AG04449 (cell line): ENCODE results near the gene IL36A.

ENCODE experiments used
- CTCF ChIA-PET: fragments of 350-600 bp; formaldehyde crosslinking; extraction: SDS; loops from one replicate; lab custom pipeline; 2021; ENCODE audit warnings: antibody characterized with exemption; lab: Yijun Ruan, JAX
- POLR2A ChIA-PET: fragments of 400-600, 350-600 bp; formaldehyde crosslinking; extraction: SDS; loops from one replicate; lab custom pipeline; 2020; ENCODE audit warnings: antibody characterized with exemption, inconsistent platforms; lab: Yijun Ruan, JAX
- DNase-seq: peaks from one replicate; pipeline ENCODE4 v3.0.0-alpha.2; 2010; ENCODE audit warnings: low read depth, low spot score
- H3K4me3 ChIP-seq: 2 replicates; pipeline ENCODE4 v1.5.1; 2011; ENCODE audit warnings: low read depth, mild to moderate bottlenecking, control low read depth, low read length
- CTCF ChIP-seq: IDR thresholded peaks from one replicate; pipeline ENCODE4 v1.5.1; 2011; ENCODE audit warnings: mild to moderate bottlenecking, moderate library complexity, low read length, control low read depth, inconsistent platforms; ENCODE audit not compliant: insufficient read depth; ENCODE audit errors: missing control alignments

Gene IL36A

GRCh38 chr2:113005030-113005509 lies at the start of gene IL36A:
TSS of gene IL36A (plus strand) at chr2:113005459. CDS start at chr2:113005872, 413 bp downstream.
- POLR2A ChIA-PET: no interaction called here
- CTCF ChIA-PET: no interaction called here
- no peak for DNase-seq
- TF ChIP-seq CTCF: no peak
- H3K4me3 ChIP-seq: no peak within 1 kb of the TSS

GRCh38 chr2:112957511-112957910 lies 47.7 kb upstream of the IL36A start:
- CTCF ChIA-PET: interaction anchor here (0.5 to 8.8 kb wide), 6 partner anchors 9 to 358 kb away, joined by 3 to 92 read pairs (median 11); no protein-coding TSS in a partner anchor
- POLR2A ChIA-PET: no interaction called here

GRCh38 chr2:112958428-112959108 lies 46.7 kb upstream of the IL36A start:
- peak; percentile 81 for TF ChIP-seq CTCF
- ChIA-PET POLR2A (no interaction called here), CTCF (interaction anchor here (0.7 to 8.8 kb wide), 24 partner anchors 8 to 359 kb away, joined by 3 to 92 read pairs (median 4); no protein-coding TSS in a partner anchor)
- no peak for DNase-seq
- H3K4me3 ChIP-seq: no peak overlapping the region

More at GRCh38 chr2:112957511-112957910, 47.7 kb upstream of the IL36A start:
- TF ChIP-seq CTCF: no peak
- DNase-seq: no peak
- no peak overlapping the region for H3K4me3 ChIP-seq

- POLR2A ChIA-PET: no interaction called here
- H3K4me3 ChIP-seq: no peak overlapping the region
- CTCF ChIA-PET: interaction anchor here (0.7 to 8.8 kb wide), 24 partner anchors 7 to 360 kb away, joined by 3 to 92 read pairs (median 4); partner anchors contain the start of gene IL36G
- no peak for DNase-seq
- no peak for TF ChIP-seq CTCF
Measured at GRCh38 chr2:112959109-112959812, 46.0 kb upstream of the IL36A start.

- CTCF ChIA-PET: interaction anchor here (0.7 to 8.8 kb wide), 13 partner anchors 8 to 234 kb away, joined by 3 to 92 read pairs (median 6); partner anchors contain the start of gene IL36G
- no peak for DNase-seq
Measured at GRCh38 chr2:112960230-112960825, 44.9 kb upstream of the IL36A start.

More at GRCh38 chr2:112960230-112960825, 44.9 kb upstream of the IL36A start:
- TF ChIP-seq CTCF: no peak
- H3K4me3 ChIP-seq: no peak overlapping the region
- POLR2A ChIA-PET: no interaction called here
